Measurements from ENCODE around the gene PRCD.

DNA sequence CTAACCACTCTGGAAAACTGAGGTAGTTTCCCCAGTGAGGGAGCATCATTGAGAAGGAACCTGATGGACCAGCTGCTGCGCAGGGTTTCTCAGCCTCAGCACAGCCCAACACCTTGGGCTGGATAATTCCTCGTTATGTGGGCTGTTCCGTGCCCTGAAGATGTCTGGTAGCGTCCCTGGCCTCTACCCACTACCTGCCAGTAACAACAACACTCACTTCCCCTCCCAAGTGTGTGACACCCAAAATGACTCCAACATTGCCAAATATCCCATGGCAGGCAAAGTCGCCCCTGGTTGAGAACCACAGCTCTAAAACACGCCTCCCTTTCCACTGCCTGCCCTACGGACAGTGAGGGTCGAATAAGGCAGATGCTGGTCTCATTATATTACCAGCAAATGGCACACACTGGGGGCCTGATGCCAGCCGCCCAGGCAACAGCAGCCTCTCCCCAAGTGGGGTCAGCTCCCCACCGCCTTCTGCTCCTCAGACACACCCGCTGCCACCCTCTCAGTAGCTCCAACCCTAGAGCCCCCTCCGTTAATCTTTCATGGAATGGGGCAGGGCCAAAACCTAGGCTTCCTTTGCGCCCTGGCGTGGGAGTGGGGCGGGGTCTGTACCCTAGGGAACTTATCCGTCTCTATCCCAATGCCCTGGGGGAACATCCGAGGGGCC is 39.6 kb upstream of the PRCD start:
- TF ChIP-seq, protein P1, sequence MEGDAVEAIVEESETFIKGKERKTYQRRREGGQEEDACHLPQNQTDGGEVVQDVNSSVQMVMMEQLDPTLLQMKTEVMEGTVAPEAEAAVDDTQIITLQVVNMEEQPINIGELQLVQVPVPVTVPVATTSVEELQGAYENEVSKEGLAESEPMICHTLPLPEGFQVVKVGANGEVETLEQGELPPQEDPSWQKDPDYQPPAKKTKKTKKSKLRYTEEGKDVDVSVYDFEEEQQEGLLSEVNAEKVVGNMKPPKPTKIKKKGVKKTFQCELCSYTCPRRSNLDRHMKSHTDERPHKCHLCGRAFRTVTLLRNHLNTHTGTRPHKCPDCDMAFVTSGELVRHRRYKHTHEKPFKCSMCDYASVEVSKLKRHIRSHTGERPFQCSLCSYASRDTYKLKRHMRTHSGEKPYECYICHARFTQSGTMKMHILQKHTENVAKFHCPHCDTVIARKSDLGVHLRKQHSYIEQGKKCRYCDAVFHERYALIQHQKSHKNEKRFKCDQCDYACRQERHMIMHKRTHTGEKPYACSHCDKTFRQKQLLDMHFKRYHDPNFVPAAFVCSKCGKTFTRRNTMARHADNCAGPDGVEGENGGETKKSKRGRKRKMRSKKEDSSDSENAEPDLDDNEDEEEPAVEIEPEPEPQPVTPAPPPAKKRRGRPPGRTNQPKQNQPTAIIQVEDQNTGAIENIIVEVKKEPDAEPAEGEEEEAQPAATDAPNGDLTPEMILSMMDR (IDR thresholded peaks at IDR 0.05; ENCODE audit: borderline replicate concordance, extremely low read depth, low read length, poor library complexity, severe bottlenecking) = no peak
- no peak for TF ChIP-seq EZH2 (IDR thresholded peaks at IDR 0.05; ENCODE audit: borderline replicate concordance, low read depth, low read length, severe bottlenecking)

All from DND-41 (cell line).